H1 (cell line): ENCODE results near the gene NRP2. TPM values are rescaled to one million over a fixed set of nuclear protein-coding genes. Genes with fewer than 3 reads are reported as not detected.

Experiments
- CTCF ChIA-PET: fragments of 300-600 bp; sonication (Branson Sonifier 250); formaldehyde crosslinking; loops from one replicate; lab custom pipeline; 2021; ENCODE audit not compliant: partially characterized antibody; lab: Charles Lee
- POLR2A ChIA-PET: fragments of 300-600 bp; sonication (Branson Sonifier 250); formaldehyde crosslinking; loops from one replicate; lab custom pipeline; 2021; ENCODE audit warnings: inconsistent platforms; ENCODE audit not compliant: partially characterized antibody; lab: Charles Lee
- DNase-seq, 2 experiments: peaks; one replicate each; pipeline versions ENCODE4 v3.0.0 to v3.0.0-alpha.2; 2010 to 2022; ENCODE audit warnings: low spot score in 2 of 2, low read depth in 1 of 2, mixed read lengths in 1 of 2
- FAIRE-seq: peaks from 2 replicates; lab custom pipeline; 2011; peaks lifted over from hg19 to GRCh38; lab: Jason Lieb, UNC
- H2AFZ ChIP-seq: 2 replicates; pipeline ENCODE4 v1.8.1; 2012; ENCODE audit warnings: low read length, inconsistent platforms
- H2AK5ac ChIP-seq: 2 replicates; pipeline ENCODE4 v1.6.1; 2013; ENCODE audit warnings: low read depth, low read length
- H2BK120ac ChIP-seq: replicated peaks from 2 replicates; pipeline ENCODE3; 2013; ENCODE audit warnings: low read depth, low read length, inconsistent platforms
- H2BK12ac ChIP-seq: 2 replicates; pipeline ENCODE4 v1.6.1; 2013; ENCODE audit warnings: low read depth, low read length
- H2BK15ac ChIP-seq: 2 replicates; pipeline ENCODE4 v1.6.1; 2013; ENCODE audit warnings: low read length
- H2BK20ac ChIP-seq: 2 replicates; pipeline ENCODE4 v1.6.1; 2013; ENCODE audit warnings: low read length
- H2BK5ac ChIP-seq: 2 replicates; pipeline ENCODE4 v1.6.1; 2013; ENCODE audit warnings: low read depth, low read length
- H3K14ac ChIP-seq: 2 replicates; pipeline ENCODE4 v1.6.1; 2013; ENCODE audit warnings: inconsistent platforms; ENCODE audit not compliant: insufficient read length
- H3K18ac ChIP-seq: 2 replicates; pipeline ENCODE4 v1.6.1; 2013; ENCODE audit warnings: low read length; ENCODE audit errors: extremely low read depth
- H3K23ac ChIP-seq: 2 replicates; pipeline ENCODE4 v1.6.1; 2013; ENCODE audit warnings: inconsistent platforms; ENCODE audit not compliant: insufficient read length
- H3K23me2 ChIP-seq: 2 replicates; pipeline ENCODE4 v1.6.1; 2013; ENCODE audit warnings: low read depth, low read length
- H3K27ac ChIP-seq: 2 replicates; pipeline ENCODE4 v1.6.1; 2011; ENCODE audit warnings: low read depth, low read length, inconsistent platforms
- H3K27me3 ChIP-seq, 4 experiments: replicated peaks in 1 of 4; 1 replicate in 1 of 4; 2 replicates in 3 of 4; pipeline versions ENCODE4 v1.6.1 to v1.8.1; 2011 to 2013; ENCODE audit warnings: low read length in 3 of 4, mild to moderate bottlenecking in 3 of 4, inconsistent platforms in 2 of 4, mixed read lengths in 2 of 4, moderate library complexity in 1 of 4; ENCODE audit not compliant: control insufficient read depth in 3 of 4, insufficient read depth in 3 of 4; ENCODE audit errors: extremely low read depth in 1 of 4
- H3K36me3 ChIP-seq, 4 experiments: 2 replicates each; pipeline versions ENCODE4 v1.6.1 to v1.8.1; 2011 to 2013; ENCODE audit warnings: mild to moderate bottlenecking in 4 of 4, low read length in 3 of 4, moderate library complexity in 2 of 4, control low read depth in 1 of 4, inconsistent platforms in 1 of 4; ENCODE audit not compliant: insufficient read depth in 4 of 4, control insufficient read depth in 2 of 4
- H3K4ac ChIP-seq: replicated peaks from 2 replicates; pipeline ENCODE3; 2013; ENCODE audit warnings: low read length, low read depth, mixed read lengths, inconsistent platforms; ENCODE audit not compliant: insufficient read length
- H3K4me1 ChIP-seq, 4 experiments: replicated peaks in 1 of 4; 1 replicate in 1 of 4; 2 replicates in 3 of 4; pipeline versions ENCODE4 v1.6.1 to v1.8.1; 2011 to 2013; ENCODE audit warnings: low read length in 3 of 4, inconsistent platforms in 2 of 4, mixed read lengths in 1 of 4; ENCODE audit not compliant: insufficient read depth in 4 of 4, control insufficient read depth in 3 of 4
- H3K4me2 ChIP-seq, 2 experiments: 2 replicates each; pipeline versions ENCODE4 v1.6.1 to v1.8.1; 2011 to 2013; ENCODE audit warnings: low read depth in 2 of 2, low read length in 2 of 2, control low read depth in 1 of 2, inconsistent platforms in 1 of 2, mild to moderate bottlenecking in 1 of 2; ENCODE audit not compliant: insufficient read depth in 1 of 2
- H3K4me3 ChIP-seq, 4 experiments: fragments of 200-600, 300-600 bp in 1 of 4; sonication (generic), shearing (Covaris generic), sonication (Bioruptor Twin) in 1 of 4; 2 replicates each; pipeline versions ENCODE4 v1.5.1 to v1.8.1; 2011 to 2016; ENCODE audit warnings: low read length in 4 of 4, low read depth in 3 of 4, control low read depth in 2 of 4, inconsistent platforms in 2 of 4, mild to moderate bottlenecking in 2 of 4, mixed read lengths in 1 of 4, moderate library complexity in 1 of 4; ENCODE audit not compliant: insufficient read depth in 2 of 4; ENCODE audit errors: extremely low read depth in 1 of 4
- H3K56ac ChIP-seq: replicated peaks from 2 replicates; pipeline ENCODE3; 2013; ENCODE audit warnings: low read depth, mild to moderate bottlenecking, mixed read lengths, low read length, inconsistent platforms; ENCODE audit not compliant: insufficient read length
- H3K79me1 ChIP-seq: 2 replicates; pipeline ENCODE4 v1.6.1; 2013; ENCODE audit warnings: low read depth, low read length, control low read depth
- H3K79me2 ChIP-seq, 2 experiments: 2 replicates each; pipeline versions ENCODE4 v1.6.1 to v1.8.1; 2012 to 2013; ENCODE audit warnings: low read length in 2 of 2, mild to moderate bottlenecking in 2 of 2, inconsistent platforms in 1 of 2; ENCODE audit not compliant: insufficient read depth in 2 of 2, control insufficient read depth in 1 of 2
- H3K9ac ChIP-seq, 4 experiments: replicated peaks in 1 of 4; 1 replicate in 1 of 4; 2 replicates in 3 of 4; pipeline versions ENCODE4 v1.6.1 to v1.8.1; 2011 to 2013; ENCODE audit warnings: low read depth in 3 of 4, low read length in 3 of 4, control low read depth in 2 of 4, mild to moderate bottlenecking in 2 of 4, moderate library complexity in 2 of 4, inconsistent platforms in 1 of 4; ENCODE audit errors: extremely low read depth in 1 of 4
- H3K9me3 ChIP-seq, 2 experiments: 2 replicates each; pipeline versions ENCODE4 v1.6.1 to v1.8.1; 2012 to 2013; ENCODE audit warnings: mild to moderate bottlenecking in 2 of 2, moderate library complexity in 2 of 2, control low read depth in 1 of 2, inconsistent platforms in 1 of 2, low read depth in 1 of 2, low read length in 1 of 2, mixed read lengths in 1 of 2; ENCODE audit not compliant: insufficient read depth in 2 of 2
- H4K20me1 ChIP-seq, 2 experiments: replicated peaks in 1 of 2; 2 replicates each; pipeline versions ENCODE3 to v1.8.1; 2011 to 2013; ENCODE audit warnings: inconsistent platforms in 2 of 2, low read length in 2 of 2, mild to moderate bottlenecking in 1 of 2; ENCODE audit not compliant: insufficient read depth in 2 of 2, control insufficient read depth in 1 of 2
- H4K5ac ChIP-seq: 2 replicates; pipeline ENCODE4 v1.6.1; 2013; ENCODE audit warnings: low read length, low read depth, mixed read lengths, inconsistent platforms; ENCODE audit not compliant: insufficient read length
- H4K8ac ChIP-seq: 2 replicates; pipeline ENCODE4 v1.8.0; 2013; ENCODE audit warnings: mild to moderate bottlenecking, moderate library complexity, low read length, inconsistent platforms; ENCODE audit not compliant: insufficient read depth; ENCODE audit errors: extremely low read depth
- H4K91ac ChIP-seq: replicated peaks from 2 replicates; pipeline ENCODE3; 2013; ENCODE audit warnings: low read length, mixed read lengths, inconsistent platforms; ENCODE audit not compliant: insufficient read length
- CBX8 ChIP-seq: fragments of 300-800, 300-1000 bp; sonication (generic); IDR thresholded peaks from 2 replicates; pipeline ENCODE4 v1.7.1; 2016; ENCODE audit warnings: low read depth, low read length, borderline replicate concordance
- WGBS, 2 experiments: shearing (Covaris generic) in 1 of 2; methylation state at CpG; one replicate each; pipeline versions ENCODE4 v1.1.6 to v1.1.7; 2013 to 2015; ENCODE audit warnings: low lambda C conversion rate in 2 of 2, mixed read lengths in 2 of 2, inconsistent platforms in 1 of 2, low coverage in 1 of 2, missing lambda C conversion rate in 1 of 2; ENCODE audit not compliant: insufficient replicate concordance in 2 of 2, insufficient coverage in 1 of 2, insufficient read length in 1 of 2; ENCODE audit errors: extremely low coverage in 1 of 2, missing lambda C conversion rate in 1 of 2; 5-methylcytosine and 5-hydroxymethylcytosine counted together
- polyA plus RNA-seq, 7 experiments: library from polyadenylated mRNA; depleted of rRNA in 3 of 7; stranded (reverse) in 5 of 7; unstranded in 2 of 7; fragments of >200 nt in 5 of 7; fragments of 200-250 nt in 2 of 7; gene quantifications; 1 replicate in 5 of 7; 2 replicates in 1 of 7; 4 replicates in 1 of 7; pipeline versions ENCODE4 v1.2.1 to v1.2.3, GENCODE V29; 2011 to 2013; ENCODE audit warnings: missing spikeins in 2 of 7, mixed read lengths in 2 of 7
- total RNA-seq: library from RNA; stranded (reverse); fragmentation: NEBNext Ultra II Directional; extraction: Animal tissue kit (Norgen Biotek cat#: 25700); gene quantifications from 2 replicates; pipeline ENCODE4 v1.2.1, GENCODE V29; 2021

Gene NRP2
- total and polyA plus RNA-seq, 2 of the 8 experiments (the other 6 are each of a cell fraction or from before 2014, with no cell fraction given): 32.0 to 37.8 TPM

DNA sequence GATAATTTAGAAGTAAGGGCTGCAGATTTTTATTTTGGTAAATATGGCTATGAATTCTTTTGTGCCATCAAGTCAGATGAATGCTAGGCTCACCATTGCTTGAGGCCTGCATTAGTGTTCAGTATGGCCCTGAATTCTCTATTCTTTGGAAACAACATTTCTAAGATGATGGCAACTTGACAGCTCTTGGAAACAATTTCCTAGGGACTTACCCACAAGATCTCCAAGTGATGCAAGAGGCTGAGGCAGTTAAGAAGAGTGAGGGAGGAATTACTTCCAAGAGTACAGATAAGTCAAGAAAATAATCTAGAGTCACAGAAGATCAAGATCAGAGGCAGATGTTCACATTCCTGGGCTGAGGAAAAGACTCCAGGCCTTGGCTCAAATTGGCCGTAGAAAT lies 129.1 kb downstream of the NRP2 start:
- peaks cover 0 to 3% of the 10 kb centered on the region in 2 experiments; a peak in 1 of 4 replicates for H3K9me3 ChIP-seq
- H3K27me3 ChIP-seq: no peaks in the 10 kb centered on the region
- peaks cover 0 to 6% (median 1%) of the 10 kb centered on the region in 4 experiments; a peak in 3 of 7 replicates for H3K4me1 ChIP-seq
- H3K18ac ChIP-seq: no peak overlapping the region
- H3K56ac ChIP-seq: no peak overlapping the region
- H3K27ac ChIP-seq: no peak overlapping the region
- no peak overlapping the region for H2BK12ac ChIP-seq
- H3K23ac ChIP-seq: no peak overlapping the region
- H3K36me3 ChIP-seq: no peaks in the 10 kb centered on the region; a peak in 1 of 8 replicates
- no peak overlapping the region for H3K4me3 ChIP-seq
- H3K23me2 ChIP-seq: no peaks in the 10 kb centered on the region
- H2AFZ ChIP-seq: no peak overlapping the region
- H3K14ac ChIP-seq: no peak overlapping the region
- DNase-seq (no peak), FAIRE-seq (no peak)
- no peaks in the 10 kb centered on the region for H3K79me2 ChIP-seq
- CTCF ChIA-PET: interaction anchor here (0.6 to 5.9 kb wide), 3 partner anchors 15 to 1330 kb away, joined by 3 to 38 read pairs (median 5); no protein-coding TSS in a partner anchor
- no peak overlapping the region for H2BK20ac ChIP-seq
- POLR2A ChIA-PET: no interaction called here
- no peak overlapping the region for H2BK15ac ChIP-seq
- H2BK120ac ChIP-seq: no peak overlapping the region
- no peak overlapping the region for H2AK5ac ChIP-seq
- H3K4me2 ChIP-seq: no peak overlapping the region
- H3K79me1 ChIP-seq: no peaks in the 10 kb centered on the region
- no peak overlapping the region for H3K9ac ChIP-seq
- H3K4ac ChIP-seq: no peak overlapping the region
- H4K20me1 ChIP-seq: no peaks in the 10 kb centered on the region
- H4K5ac ChIP-seq: no peak overlapping the region
- no peak overlapping the region for H4K8ac ChIP-seq
- TF ChIP-seq CBX8: no peak
- H2BK5ac ChIP-seq: no peak overlapping the region
- H4K91ac ChIP-seq: no peak overlapping the region
- 94% methylated on average over 1 of the region's 1 CpG; no CpG with 5 or more reads in 1 of the 2 experiments for WGBS, 2 experiments
